Measurements from ENCODE around the gene LARGE1. TPM values are rescaled to one million over a fixed set of nuclear protein-coding genes. Genes with fewer than 3 reads are reported as not detected.

LARGE1 gene
- total and polyA plus RNA-seq, 2 of the 8 experiments (the other 6 are each of a cell fraction or from before 2014, with no cell fraction given) = 43.7 to 83.0 TPM

DNA sequence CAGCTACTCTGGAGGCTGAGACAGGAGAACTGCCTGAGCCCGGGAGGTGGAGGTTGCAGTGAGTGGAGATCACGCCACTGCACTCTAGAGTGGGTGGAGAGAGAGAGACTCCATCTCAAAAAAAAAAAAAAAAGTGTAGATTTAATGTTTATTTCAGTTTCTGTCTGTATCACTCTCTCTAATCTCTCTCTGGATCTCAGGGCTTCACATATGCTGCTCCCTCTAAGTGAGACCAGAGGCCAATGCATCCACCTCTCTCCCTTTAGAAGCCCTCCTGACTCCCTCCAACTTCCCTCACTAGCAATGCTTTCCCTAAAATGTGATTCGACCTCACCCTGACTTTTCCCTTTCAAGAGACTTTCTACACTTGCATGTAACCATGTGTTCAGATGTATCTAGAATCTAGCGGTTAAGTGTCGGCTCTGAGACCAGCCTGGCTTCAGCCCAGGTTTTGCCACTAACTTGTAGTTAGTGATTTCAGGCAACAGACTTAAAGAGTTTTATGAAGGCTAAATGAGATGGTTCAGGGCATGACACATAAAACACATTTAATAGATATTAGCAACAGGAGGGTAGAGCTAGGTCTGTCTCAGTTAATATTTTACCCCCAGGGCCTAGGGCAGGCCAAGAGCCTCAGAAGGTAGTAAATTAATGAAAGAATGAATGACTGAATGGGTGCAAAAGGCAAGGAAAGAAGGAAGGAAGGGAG is 364.3 kb downstream of the LARGE1 start:
- CTCF ChIA-PET (ENCODE audit: partially characterized antibody) = interaction anchor here (0.7 kb wide), 1 partner anchor 196 kb away, joined by 3 read pairs; no protein-coding TSS in a partner anchor

More for the DNA sequence above, 364.3 kb downstream of the LARGE1 start:
- Histone ChIP-seq H2BK5ac (ENCODE audit: low read depth, low read length) (no peak overlapping the region), H3K18ac (ENCODE audit: extremely low read depth, low read length) (no peak overlapping the region), H3K4me2 (ENCODE audit: insufficient read depth in 1 of 2, low read depth in 2 of 2, low read length in 2 of 2) (no peak overlapping the region), H3K56ac (replicated peaks; ENCODE audit: insufficient read length, low read depth, low read length) (no peak overlapping the region), H3K79me2 (ENCODE audit: control insufficient read depth in 1 of 2, insufficient read depth in 2 of 2, low read length in 2 of 2) (peaks cover 0 to 4% of the 10 kb centered on the region in 2 experiments; a peak in 2 of 4 replicates), H2BK12ac (ENCODE audit: low read depth, low read length) (no peak overlapping the region), H3K27ac (ENCODE audit: low read depth, low read length) (no peak overlapping the region), H4K20me1 (replicated peaks in 1 of 2; ENCODE audit: control insufficient read depth in 1 of 2, insufficient read depth in 2 of 2, low read length in 2 of 2) (peaks cover 0 to 2% of the 10 kb centered on the region in 2 experiments), H3K27me3 (replicated peaks in 1 of 4; ENCODE audit: control insufficient read depth in 3 of 4, extremely low read depth in 1 of 4, insufficient read depth in 3 of 4, low read length in 3 of 4) (no peaks in the 10 kb centered on the region), H2AK5ac (ENCODE audit: low read depth, low read length) (no peak overlapping the region), H4K91ac (replicated peaks; ENCODE audit: insufficient read length, low read length) (no peak overlapping the region), H3K9ac (replicated peaks in 1 of 4; ENCODE audit: extremely low read depth in 1 of 4, low read depth in 3 of 4, low read length in 3 of 4) (no peak overlapping the region), H3K4me3 (ENCODE audit: extremely low read depth in 1 of 4, insufficient read depth in 2 of 4, low read depth in 3 of 4, low read length in 4 of 4) (no peak overlapping the region), H3K79me1 (ENCODE audit: low read depth, low read length) (no peaks in the 10 kb centered on the region; the same call in 1 of the 2 replicates), H3K4me1 (replicated peaks in 1 of 4; ENCODE audit: control insufficient read depth in 3 of 4, insufficient read depth in 4 of 4, low read length in 3 of 4) (no peaks in the 10 kb centered on the region), H4K5ac (ENCODE audit: insufficient read length, low read depth, low read length) (no peak overlapping the region), H2BK15ac (ENCODE audit: low read length) (no peak overlapping the region), H2BK20ac (ENCODE audit: low read length) (no peak overlapping the region), H3K23me2 (ENCODE audit: low read depth, low read length) (no peaks in the 10 kb centered on the region), H3K9me3 (ENCODE audit: insufficient read depth in 2 of 2, low read depth in 1 of 2, low read length in 1 of 2) (no peaks in the 10 kb centered on the region), H3K36me3 (ENCODE audit: control insufficient read depth in 2 of 4, insufficient read depth in 4 of 4, low read length in 3 of 4) (no peaks in the 10 kb centered on the region; a peak in 2 of 8 replicates), H4K8ac (ENCODE audit: extremely low read depth, insufficient read depth, low read length) (no peak overlapping the region), H3K14ac (ENCODE audit: insufficient read length) (no peak overlapping the region), H2AFZ (ENCODE audit: low read length) (no peak overlapping the region), H2BK120ac (replicated peaks; ENCODE audit: low read depth, low read length) (no peak overlapping the region), H3K4ac (replicated peaks; ENCODE audit: insufficient read length, low read depth, low read length) (no peak overlapping the region), H3K23ac (ENCODE audit: insufficient read length) (no peak overlapping the region)
- FAIRE-seq = no peak
- POLR2A ChIA-PET (ENCODE audit: partially characterized antibody) = no interaction called here
- 91% methylated on average over 5 of the region's 5 CpGs; no CpG with 5 or more reads in 1 of the 2 experiments for WGBS, 2 experiments (ENCODE audit: extremely low coverage in 1 of 2, insufficient coverage in 1 of 2, insufficient read length in 1 of 2, insufficient replicate concordance in 2 of 2, low coverage in 1 of 2, low lambda C conversion rate in 2 of 2, missing lambda C conversion rate in 1 of 2)
- DNase-seq (ENCODE audit: low read depth in 1 of 2, low spot score in 2 of 2) = no peak
- TF ChIP-seq CBX5 (IDR thresholded peaks at IDR 0.05; ENCODE audit: low read depth, low read length) = no peak
